ENCODE results near the gene PPFIA2.

PPFIA2 gene

DNA sequence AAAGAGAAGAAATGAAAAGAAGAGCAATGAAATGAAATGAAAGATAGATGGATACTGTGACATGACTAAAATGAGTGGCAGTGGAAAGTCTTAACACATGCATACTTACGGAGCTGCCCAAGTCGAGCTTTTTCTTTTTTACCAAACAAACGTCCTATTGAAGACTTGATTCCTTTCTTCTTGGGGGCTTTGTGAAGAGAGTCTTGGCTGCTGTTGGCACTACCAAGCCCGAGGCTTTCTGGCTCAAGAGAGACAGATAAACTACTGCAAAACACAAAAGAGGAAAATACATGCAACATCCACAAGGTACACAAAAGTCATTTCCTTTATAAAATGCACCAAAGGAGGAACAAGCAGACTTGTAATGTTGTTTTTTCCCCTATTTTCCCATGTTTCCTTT lies 420.1 kb downstream of the PPFIA2 start:
- no peak for DNase-seq

- DNase-seq = peak; percentile 17
These were observed 421.3 kb downstream of the PPFIA2 start for GRCh38 chr12:81337886-81338285.

- DNase-seq = no peak
These were observed 425.3 kb downstream of the PPFIA2 start for GRCh38 chr12:81333812-81334211.

DNA sequence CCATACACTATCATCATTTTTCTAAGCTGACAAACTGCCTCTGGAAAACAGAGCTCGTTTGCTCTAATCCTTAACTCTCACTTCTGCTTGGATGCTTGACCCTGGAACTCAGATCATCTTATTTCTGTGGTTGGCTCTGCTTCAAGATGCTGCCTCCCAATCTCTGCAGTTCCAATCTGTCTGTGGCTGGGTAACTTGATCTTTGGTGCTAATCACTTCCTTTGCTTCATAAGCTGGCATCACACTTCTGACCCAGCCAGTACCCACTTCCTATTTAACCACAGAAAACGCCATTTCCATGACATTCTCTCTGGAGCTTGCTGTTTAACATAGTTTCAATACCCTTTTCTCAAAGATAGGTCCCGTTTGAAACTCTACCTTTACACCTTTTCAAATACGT lies 427.1 kb downstream of the PPFIA2 start:
- no peak for DNase-seq

DNA sequence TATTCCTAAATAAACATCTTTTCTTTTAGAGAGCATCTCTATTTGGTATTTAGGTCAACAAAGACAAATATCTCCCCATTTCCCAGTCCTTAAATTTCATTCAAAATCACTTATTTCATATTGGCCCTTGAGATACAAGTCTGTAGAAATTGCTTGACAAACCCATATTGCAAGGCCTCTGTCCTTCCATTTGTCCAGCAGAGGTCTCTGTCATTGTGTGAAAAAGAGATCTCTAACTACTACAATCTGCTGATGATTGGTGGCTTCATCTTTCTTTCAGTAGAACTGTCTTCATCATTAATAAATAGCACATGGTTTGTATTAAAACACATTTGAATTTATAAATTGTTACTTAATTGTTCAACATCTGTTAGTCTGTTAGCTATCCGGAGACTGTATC lies 428.7 kb downstream of the PPFIA2 start:
- DNase-seq = no peak

DNA sequence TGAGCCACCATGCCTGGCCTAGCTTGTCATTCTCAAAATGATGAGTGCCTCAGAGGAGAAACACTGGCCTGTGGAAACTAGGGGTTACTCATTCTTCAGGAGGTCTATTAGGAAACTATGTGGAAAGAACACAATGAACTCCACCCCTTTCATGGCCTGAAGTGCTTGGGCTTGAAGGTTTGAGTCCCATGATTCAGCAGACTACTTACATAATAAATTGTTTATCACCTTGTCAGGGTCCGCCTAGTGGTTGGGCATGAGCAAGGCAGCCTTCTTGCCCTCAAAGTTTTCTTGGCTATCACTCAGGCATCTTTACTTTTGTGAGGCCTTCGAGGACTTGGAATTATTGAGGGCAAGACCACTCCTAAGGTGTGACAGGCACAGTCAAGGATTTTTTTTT lies 430.1 kb downstream of the PPFIA2 start:
- DNase-seq = peak; percentile 1

DNA sequence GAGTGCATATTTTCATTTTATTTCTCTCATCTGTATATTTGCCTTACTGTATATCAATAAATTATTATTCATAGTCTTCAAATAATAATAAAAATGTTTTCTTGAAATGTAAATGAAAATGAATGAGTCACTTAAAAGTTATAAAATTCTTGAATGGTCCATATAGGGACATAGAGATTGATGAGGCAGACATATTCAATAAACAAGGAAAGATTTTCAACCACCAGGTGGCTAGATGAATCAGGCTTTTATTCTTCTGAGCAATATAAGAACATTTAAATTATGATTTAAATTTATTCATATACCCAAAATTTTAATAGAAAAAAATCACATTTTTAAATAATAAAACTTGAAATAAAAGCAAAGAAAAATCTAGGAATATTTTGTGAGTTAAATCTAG lies 431.7 kb downstream of the PPFIA2 start:
- DNase-seq = no peak

DNA sequence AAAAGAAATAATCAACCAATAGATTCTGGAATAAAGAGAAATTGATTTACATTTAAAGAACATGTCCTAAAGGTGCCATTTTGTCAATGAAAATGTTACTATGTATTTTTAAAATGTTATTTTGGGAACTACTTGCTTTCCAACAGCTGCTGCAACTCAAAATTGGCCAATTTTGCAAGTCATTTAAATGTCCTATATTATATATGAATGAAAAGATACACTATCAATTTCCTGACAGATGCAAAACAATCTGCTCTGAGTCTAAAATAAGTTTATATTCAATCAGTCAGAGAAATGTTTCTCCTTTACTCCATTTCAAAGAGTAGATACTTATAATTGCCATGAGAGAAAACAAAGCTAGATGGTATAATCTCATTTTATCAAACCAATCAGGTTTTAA lies 434.1 kb downstream of the PPFIA2 start:
- no peak for DNase-seq

GRCh38 chr12:81314903-81315531 lies 444.1 kb downstream of the PPFIA2 start:
- no peak for DNase-seq

DNA sequence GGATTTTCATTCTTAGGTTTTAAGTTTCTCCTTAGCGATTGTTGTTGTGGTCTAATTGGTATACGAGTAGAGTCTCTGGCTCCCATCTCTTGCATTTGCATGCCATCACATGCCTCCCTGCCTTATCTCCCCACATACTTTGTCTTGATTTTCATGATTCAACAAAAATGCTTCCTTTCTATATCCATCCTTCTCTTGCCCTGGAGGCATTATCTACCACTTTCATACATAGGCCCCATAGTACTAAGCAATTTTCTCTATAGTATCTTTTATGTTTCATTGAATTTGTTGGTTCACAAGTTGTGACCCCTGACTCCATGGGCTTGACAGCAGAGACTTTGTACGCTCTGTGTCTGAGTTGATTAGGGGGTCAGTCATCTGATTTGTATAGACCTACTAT lies 455.2 kb downstream of the PPFIA2 start:
- DNase-seq = no peak

DNA sequence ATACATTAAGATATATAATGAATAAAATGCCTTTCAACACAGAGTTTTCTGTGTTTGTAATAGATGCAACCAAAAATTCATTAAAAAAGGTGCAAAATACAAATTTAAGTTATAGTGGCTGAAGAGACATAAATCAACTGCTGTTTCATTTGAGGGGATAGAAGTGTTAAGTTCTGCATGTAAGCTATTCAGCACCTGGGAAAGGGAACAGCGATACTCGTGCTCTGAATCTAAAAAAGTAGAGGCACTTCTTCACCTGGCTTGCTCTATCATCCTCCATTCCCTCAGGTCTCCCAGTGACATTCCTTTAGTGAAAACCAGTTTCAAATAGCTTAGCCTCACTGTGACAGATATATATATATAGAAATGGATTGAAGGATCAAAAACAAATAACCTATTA lies 458.7 kb downstream of the PPFIA2 start:
- DNase-seq = no peak

- peak; percentile 69 for DNase-seq
These were observed 461.5 kb downstream of the PPFIA2 start for GRCh38 chr12:81297601-81298000.

DNA sequence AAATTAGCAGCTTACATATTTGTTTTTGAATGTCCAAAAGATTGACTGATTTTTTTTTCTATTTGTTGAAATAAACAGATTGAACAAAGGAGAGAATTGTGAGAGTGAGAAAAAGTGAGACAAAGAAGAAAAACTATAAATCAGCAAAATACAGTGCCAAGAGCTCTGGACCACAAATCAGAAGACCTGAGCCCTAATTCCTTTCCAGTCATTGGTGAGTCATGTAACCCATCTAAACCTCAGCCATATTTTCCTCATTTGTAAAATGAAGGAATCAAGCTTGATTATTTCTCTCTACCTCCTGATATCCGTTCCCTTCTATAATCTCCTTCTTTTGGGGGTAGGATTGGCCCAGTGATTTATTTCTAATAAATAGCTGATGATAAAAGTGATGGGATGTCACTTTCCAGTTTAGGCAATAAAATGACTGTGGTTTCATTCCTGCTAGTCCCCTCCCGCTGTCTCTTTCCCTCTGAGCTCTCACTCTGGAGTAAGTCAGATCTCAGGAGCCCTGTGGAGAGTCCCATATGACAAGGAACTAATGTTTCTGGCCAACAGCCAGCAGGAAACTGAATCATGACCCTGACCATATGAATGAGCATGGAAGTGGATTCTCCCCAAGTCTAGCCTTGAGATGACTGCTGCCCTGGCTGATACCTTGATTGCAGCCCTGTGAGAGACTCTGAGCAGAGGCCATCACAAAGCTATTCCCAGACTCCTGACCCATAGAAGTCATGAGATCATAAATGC lies 462.4 kb downstream of the PPFIA2 start:
- DNase-seq = peak; percentile 95

GRCh38 chr12:81295251-81295650 lies 463.9 kb downstream of the PPFIA2 start:
- DNase-seq = no peak

DNA sequence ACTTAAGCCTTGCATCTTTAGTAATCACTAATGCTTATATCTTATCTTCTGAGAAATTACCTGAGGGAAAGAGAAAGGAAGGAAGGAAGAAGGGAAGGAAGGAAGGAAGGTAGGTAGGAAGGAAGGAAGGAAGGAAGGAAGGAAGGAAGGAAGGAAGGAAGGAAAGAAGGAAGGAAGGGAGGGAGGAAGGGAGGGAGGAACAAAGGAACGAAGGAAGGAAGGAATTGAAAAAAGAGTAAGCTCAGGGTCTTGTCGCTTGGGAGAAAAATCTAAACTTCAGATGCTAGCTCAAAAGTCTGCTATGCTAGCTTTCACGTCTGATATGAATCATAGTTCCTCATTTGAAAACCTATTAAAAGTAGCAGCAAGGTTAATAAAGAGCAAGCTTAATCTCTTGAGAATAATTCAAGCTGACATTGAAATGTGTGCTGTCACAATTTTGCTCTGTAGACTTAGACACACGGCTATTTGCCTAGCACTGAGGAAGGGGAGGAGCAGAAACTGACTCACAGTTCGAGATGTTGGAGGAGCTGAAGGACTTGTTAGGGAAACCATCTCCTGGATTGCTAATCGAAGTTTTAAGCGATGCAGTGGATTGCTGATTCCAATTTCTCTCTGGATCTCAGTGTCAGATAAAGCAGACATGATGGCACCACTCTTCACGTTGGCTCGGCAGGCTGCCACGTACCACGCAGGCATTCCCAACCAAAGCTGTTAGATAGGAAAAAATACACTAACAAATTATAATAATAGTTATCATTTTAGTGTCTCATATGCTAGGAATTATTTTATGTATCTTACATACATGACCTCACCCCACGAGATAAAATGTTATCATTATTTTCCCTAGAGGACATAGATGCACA lies 464.6 kb downstream of the PPFIA2 start:
- DNase-seq = peak; percentile 67

DNA sequence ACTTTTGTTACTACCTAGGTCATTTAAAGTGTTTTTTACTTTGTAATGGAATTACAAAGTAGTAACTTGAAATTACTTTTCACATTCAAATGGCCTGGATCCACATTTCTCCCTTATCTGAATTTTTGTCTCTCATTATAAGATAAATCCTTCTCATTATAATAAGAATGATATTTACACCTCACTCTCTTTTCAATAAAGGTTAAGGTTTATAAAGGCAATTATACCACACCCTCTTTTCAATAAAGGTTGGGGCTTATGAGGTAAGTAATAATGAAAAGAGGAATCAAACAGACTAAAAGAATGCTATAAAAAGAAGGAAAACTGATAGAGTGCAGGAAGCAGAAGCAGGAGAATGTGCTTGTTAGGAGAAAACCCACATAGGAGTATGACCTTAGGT lies 470.5 kb downstream of the PPFIA2 start:
- no peak for DNase-seq

- no peak for DNase-seq
These were observed 475.0 kb downstream of the PPFIA2 start for GRCh38 chr12:81284137-81284536.

DNA sequence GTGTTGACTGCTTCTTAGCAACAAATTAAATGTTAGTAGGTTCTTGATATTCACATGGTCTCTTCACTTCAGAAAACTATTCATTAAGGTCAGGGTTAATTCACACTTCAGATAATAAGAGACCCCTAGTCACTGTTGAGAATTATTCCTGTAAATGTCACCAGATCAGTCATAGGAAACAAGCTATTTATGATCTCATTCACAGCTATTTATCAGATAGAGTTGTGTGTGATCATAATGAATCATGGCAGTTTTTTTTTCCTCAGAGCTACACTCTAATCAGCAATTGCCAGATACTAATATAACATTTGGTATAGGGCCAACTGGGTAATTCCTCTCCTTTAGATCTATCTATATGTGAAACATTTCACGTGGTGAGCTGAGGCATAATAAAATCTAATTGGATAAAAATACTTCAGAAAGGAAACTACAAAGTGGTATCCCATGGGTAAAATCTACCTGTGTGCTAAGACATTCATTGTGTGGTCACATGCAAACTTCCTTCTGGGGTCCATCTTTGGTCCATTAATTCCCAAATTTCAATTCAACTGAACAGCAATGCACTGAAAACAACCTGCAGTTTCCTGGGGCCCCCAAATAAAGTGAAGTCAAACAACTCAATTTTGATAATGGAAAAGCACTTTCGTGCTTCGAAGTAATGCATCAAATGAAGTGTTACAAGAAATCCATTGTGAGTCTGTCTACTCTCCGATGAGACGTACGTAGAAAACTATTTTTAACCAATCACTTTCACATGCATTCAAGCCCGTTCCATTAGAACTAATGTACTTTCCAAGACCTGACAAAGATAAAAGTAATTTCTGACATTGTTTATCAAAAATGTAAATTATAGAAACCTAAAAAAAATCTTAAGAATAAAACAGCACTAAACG lies 484.3 kb downstream of the PPFIA2 start:
- DNase-seq = peak; percentile 5

- no peak for DNase-seq
These were observed 488.8 kb downstream of the PPFIA2 start for GRCh38 chr12:81270385-81270784.

DNA sequence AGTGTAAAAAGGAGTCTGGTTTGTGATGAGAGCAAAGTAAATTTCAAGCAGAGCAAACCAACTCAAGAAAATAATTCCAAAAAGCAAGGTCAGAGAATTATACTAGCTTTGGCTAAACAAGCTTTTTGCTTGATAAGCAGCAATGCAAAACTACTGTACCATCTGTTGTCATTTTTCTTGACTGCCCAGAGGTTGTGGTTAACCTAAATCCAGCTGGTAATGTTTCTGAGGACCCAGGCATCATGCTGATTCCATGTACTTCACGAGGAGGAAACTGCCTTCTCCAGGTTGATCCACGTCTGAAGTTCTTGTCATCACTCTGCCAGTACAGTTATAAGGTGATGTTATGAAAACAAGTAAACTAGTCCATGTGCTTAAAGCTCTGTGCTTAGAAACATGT lies 496.1 kb downstream of the PPFIA2 start:
- DNase-seq = no peak

- DNase-seq = peak; percentile 25
These were observed 497.5 kb downstream of the PPFIA2 start for GRCh38 chr12:81261508-81262207.

- no peak for DNase-seq
These were observed 499.8 kb downstream of the PPFIA2 start for GRCh38 chr12:81259360-81259759.
